GM10847 (cell line): Measurements from ENCODE around the gene RWDD3.

ENCODE experiments used
- POLR2A ChIP-seq: IDR thresholded peaks from 2 replicates; pipeline ENCODE4 v1.6.1; 2011; ENCODE audit not compliant: insufficient read length; ENCODE audit errors: extremely low read depth

The RWDD3 gene

DNA sequence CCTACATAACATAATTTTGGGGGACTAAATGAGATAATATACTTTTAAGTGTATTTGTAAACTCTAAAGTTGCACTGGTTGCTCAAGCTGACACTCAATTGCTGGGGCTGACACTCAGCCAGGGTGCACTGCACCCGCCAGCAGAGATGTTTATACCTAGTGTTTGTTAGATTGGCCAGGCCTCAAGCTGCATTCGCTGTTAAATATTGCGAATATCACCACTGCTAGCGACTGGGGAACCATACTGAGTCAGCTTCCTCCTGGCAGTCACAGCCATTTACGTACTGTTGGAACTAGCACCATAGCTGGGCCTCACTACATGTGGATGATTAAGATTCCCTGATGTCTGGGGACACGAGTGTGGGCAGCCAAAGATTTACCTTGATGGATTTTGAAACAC lies 12.7 kb upstream of the RWDD3 start:
- TF ChIP-seq POLR2A: no peak

DNA sequence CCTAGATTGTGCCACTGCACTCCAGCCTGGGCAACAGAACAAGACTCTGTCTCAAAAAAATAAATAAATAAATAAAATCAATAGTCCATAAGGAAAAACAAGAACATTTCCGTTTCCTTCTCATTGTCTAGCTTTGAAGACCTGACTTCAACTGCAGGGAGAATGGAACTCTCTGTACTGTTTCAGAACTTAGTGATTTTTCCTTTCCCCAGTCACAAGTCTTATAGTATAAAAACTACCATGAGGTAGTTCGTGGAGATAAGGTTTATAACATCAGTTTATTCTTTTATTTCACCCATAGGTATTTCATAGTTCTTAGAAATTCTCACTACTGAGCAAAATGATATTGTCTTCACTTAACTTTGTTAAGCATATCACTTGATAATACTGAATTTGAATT lies 11.4 kb upstream of the RWDD3 start:
- TF ChIP-seq POLR2A: no peak

DNA sequence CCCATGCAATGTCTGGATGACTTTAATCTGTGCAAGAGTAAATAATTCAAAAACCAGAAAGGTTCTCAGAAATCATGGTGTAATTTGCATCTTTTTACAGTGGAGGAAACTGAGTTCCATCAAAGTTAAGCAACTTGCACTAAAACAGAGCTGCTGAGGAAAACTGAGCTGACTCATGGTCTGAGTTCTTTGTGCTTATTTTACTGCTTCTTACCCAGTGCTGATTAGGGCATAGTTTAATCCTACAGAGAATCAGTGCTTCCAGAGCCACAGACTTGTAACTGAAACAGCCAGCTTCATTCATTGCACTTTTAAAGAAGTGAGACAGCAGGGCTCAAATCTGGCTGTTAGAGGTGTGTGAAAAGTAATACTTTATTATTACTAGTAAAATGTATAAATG lies 10.9 kb upstream of the RWDD3 start:
- TF ChIP-seq POLR2A: no peak

DNA sequence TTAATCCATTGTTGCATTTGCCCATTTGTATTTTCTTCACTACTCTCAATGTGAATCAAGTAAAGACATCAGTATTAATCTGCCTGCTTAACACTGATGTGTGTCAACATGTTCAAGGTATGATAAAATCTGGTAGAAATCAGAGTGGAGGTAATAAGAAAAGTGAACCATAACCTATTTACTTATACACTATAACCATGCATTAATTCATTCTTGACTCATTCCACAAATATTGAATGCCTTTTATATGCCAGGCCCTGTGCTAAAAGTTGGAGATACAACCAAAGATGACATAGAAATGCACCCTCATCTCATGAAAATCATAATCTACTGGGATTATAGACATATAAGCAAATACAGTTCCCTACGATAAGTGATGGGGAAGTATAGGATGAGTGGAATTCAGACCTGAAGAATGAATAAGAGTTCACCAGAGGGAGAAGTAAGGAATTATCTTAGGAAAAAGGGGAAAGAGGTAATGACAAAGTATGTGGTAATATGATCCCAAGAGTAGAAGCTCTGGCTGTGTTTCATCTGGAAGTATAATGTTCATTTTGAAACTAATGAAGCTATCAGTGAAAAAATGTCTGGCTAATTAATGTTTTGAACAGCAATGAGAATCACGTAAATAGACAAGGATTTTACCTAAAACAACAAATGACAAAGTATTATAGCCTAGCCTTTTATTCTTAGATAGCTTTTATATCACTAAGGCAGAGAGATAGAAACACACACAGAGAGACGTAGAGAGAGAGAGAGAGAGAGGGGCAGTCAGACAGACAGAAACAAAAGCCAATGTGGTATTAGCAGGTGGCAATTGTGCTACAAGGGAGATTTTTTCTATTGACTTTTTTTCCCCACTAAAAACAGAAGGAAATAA lies 7.0 kb upstream of the RWDD3 start:
- TF ChIP-seq POLR2A: no peak

DNA sequence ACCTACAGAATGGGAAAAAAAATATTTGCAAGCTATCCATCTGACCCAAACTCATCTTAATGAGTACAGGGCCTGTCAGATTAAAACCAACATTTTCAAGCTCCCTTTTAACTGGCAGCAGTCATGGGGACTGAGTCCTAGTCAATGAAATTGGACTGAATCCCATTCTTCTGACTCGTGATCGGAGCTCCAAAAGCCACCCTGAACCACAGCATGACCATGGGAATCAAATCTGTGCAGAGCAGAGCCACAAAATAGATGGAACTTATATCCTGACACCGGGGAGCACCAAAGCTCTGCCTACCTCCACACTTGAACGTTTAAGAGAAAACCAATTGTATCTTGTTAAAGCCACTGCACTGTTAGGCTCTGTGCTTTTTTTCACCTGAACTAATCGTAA lies 5.0 kb upstream of the RWDD3 start:
- TF ChIP-seq POLR2A: no peak

DNA sequence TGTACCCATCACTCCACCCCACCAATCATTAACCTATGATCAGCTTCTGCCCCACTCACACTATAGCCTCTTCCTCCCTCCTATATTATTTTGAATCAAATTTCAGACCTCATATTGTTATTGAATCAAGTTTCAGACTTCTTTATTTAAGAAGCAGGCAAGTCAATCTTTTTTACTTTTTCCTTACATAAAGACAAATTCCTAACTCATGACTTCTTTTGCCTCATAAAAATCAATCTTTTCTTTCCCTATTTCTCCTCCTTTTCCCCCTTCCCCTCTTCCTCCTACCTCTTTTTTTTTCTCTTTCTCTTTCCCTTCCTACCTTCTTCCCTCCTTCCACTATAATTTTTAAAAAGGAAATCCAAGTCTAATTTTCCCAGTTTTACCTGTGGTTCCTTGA lies 4.3 kb upstream of the RWDD3 start:
- no peak for TF ChIP-seq POLR2A

DNA sequence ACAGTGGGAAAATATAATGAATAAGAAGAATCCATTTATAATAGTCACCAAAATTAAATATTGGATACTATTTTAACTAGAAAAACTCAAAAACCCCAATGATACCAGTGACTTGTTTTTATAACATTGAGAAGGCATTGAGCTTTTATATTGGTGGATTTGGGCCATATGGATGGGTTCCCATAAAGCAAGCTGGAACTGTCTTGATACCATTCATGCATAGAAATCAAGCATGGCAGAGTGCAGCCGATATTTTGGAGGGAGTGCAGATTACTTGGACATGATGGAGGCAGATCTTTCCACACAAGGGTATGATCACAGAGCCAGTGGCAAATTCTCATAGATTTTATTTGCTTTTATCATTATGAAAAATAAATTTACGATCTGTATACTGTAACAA lies 3.8 kb upstream of the RWDD3 start:
- no peak for TF ChIP-seq POLR2A

DNA sequence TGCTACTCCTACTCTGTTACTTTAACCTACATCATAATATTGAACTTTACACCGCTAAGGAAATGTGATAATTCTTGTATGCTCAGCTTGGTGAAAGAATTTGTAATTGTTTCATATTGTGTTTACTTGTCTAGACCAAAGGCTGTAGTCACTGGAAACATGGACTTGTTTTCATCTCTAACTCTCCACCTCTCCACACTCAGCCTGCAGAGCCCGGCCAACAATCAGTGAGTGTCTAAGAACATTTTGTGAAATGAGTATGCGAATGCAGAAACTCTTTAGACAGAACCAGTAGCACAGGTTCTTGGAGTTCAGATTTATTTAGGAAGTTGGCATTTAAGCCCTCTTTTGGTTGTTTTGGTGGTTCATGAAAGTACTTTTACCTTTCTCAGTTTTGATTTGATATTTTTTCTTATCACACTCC lies 3.2 kb upstream of the RWDD3 start:
- no peak for TF ChIP-seq POLR2A

DNA sequence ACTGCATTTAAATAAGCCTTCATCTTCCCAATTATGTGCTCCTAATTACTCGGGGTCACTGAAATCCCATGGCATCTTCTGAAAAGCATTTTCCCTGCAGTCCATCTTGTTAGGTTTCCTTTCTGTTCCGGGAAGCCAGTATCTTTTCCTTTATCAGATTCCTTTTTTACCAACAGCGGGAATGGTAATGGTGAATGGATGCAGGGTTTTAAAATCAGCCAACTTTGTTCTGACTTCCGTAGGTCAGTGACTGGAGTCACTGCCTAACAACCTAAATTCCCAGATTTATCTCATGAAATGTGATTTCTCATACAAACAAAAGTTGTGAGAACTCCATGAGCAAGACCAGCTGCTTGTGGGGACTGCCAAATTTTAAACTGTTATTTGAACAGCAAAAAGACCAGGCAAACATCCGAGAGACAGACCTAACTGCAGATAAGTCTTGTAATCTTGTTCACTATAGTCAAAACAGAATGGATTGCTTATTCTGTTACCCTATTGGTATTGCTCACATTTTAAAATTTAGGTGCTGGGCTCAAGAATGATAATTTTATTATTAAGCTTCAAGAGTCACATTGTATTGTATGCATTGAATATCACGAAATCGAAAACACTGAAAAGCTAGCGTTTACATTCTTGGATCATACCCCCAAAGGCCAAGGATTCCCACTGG lies 1.2 kb upstream of the RWDD3 start:
- no peak for TF ChIP-seq POLR2A

DNA sequence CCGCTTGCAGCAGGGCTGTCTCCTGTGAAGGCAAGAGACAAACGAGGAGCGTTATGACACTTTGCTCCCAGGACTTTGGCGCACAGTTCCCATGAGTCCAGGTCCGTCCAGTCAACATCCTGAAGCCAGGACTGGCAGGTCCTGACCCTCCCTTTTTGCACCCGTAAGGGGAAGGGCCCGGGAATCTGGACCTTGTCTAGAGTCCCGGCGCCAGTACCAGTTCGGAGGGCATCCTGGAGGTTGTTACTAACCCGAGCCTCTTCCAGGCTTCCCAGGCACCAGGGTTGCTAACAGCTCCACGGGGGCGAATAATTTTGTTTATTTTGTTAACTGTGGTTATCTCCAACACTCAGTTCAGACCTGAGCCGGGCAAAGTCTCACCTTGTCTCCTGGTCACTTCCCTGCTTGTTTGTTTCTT lies 682 bp upstream of the RWDD3 start:
- no peak for TF ChIP-seq POLR2A

DNA sequence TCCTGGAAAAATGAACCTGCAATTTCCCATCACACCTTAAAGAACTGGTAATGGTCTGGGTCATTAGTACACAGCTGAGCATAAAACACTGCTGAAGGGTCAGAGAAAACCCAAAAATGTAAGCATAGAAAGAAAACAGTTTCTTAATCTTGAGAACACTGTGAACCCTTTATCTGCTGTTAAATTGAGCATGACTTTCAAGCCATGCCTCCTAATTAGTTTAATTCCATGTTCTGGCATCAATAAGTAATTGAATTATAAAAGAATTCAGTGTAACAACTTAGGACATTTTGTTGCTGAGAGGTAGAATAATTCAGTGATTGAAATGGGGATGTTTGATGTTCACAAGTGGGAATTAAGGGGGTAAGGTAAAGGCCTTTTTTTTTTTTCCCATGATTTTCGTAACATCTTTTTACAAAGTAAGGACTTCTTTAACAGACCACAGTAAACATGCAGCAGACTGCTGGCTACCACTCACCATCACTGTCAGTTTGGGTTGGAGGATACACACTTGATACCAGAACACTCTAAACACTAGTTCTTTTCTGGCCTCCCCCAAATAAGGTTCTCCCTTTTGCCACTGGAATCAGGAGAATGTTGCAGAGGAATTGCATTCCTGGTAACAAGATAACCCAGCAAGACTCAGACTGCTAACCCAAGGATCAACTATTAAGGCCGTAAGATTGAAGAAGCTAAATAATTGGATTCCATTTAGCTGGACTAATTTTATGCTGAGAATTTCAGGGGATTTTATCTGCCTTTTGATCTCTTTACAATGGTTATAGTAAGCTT lies 3.0 kb downstream of the RWDD3 start:
- no peak for TF ChIP-seq POLR2A

DNA sequence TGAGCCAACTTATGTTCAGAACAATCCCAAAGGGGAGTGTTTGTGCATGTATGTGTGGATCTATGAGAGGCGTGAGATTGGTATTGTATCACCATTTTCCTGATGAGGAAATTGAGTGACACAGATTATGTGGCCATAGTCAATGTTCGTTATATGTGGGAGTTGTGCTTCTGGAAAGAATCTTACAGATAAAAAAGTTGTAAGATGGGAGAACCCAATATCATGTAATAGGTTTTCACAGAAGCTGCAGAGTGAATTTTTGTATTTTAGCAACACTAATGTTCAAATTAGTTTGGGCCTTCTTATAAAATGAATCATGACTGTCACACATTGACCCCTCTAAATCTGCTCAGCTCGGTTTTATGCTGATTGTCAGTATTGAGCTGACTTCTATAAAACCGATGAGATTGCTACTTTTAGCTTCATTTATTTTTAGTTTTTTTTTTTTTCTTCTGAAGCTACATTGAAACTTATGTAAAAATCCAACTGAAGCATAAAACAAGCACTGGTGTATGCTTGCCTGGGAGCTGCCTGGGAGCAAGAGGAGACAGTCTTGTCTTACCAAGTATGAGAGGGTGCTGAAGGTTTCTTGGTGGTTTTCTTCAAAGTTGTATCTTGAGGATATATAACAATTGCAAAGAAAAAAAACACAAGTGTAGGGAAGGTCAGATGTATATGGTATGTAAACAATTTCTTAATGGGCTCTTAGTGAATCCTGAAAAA lies 4.1 kb downstream of the RWDD3 start:
- no peak for TF ChIP-seq POLR2A

DNA sequence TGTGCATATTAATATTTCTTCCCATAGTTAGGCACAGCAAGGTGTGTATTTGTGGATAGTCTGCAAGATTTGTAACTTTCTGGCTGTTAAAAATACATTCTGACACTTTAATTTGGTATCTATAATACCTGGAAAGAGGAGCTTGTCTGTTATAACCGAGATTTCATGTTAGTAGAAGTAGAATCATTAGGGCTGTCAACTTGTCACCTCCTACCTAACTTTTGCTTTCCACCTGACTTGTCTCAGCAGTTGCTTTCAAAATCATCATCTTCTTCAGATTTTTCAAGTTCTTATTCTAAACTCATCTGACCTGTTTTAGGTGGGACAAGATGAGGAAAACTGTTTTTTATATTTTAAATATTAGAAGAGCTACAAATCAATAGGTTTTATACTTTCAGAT lies 11.0 kb downstream of the RWDD3 start:
- TF ChIP-seq POLR2A: no peak

DNA sequence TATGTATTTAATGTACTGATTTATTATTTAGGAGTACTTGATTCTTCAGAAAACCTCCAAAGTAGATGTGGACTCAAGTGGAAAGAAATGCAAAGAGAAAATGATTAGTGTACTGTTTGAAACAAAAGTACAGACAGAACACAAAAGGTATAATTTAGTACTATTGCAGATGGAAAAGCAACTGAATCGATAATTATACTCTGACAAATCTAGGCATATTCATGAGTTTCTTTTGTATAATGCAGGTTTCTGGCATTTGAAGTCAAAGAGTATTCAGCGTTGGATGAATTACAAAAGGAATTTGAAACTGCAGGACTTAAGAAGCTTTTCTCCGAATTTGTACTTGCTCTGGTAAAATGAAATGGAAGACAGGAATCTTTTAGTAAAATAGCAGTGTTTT lies 12.5 kb downstream of the RWDD3 start:
- TF ChIP-seq POLR2A: no peak

DNA sequence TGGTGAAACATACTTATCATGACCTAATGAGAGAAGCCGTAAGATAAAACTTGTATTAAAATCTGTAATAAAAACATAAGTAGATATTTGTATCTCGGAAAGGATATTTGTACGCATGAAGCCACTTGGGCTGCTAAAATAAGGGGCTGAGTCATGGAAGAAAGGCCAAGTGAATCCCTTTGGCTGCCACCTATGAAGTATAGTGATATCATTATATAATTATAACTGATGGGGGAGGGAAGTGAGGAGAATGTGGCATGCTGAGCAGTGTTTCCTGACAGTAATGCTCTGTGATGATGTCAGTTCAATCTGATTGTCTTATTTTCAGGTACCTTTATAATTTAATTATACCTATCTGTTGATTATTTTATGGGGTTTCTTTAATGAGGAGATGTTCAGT lies 13.6 kb downstream of the RWDD3 start:
- no peak for TF ChIP-seq POLR2A
